AG08395 (cell line): ENCODE results near the gene ADAMTS4.

ENCODE experiments used
- DNase-seq: peaks from one replicate; pipeline ENCODE4 v3.0.0; 2012; ENCODE audit warnings: mixed read lengths, low spot score

ADAMTS4 gene

GRCh38 chr1:161219078-161219892 lies 20.4 kb upstream of the ADAMTS4 start:
- DNase-seq, result no peak

- no peak for DNase-seq
These were observed 19.6 kb upstream of the ADAMTS4 start for GRCh38 chr1:161218301-161219077.

GRCh38 chr1:161217831-161218230 lies 19.0 kb upstream of the ADAMTS4 start:
- no peak for DNase-seq

- peak; percentile 43 for DNase-seq
These were observed 18.3 kb upstream of the ADAMTS4 start for GRCh38 chr1:161216945-161217712.

- no peak for DNase-seq
These were observed 16.2 kb upstream of the ADAMTS4 start, which contains the start of gene FCER1G for GRCh38 chr1:161215076-161215475. Gene FCER1G, plus strand, starts transcription at chr1:161215295. Its CDS starts 27 bp downstream, at chr1:161215322.

- DNase-seq, result no peak
These were observed 15.5 kb upstream of the ADAMTS4 start for GRCh38 chr1:161214369-161214768.

GRCh38 chr1:161209790-161210409 lies 11.0 kb upstream of the ADAMTS4 start:
- peak; percentile 81 for DNase-seq

- no peak for DNase-seq
These were observed 8.3 kb upstream of the ADAMTS4 start for GRCh38 chr1:161207173-161207572.

GRCh38 chr1:161206411-161207140 lies 7.7 kb upstream of the ADAMTS4 start:
- no peak for DNase-seq

GRCh38 chr1:161201836-161202712 lies 3.2 kb upstream of the ADAMTS4 start, which contains the start of gene NDUFS2:
Gene NDUFS2, plus strand, starts transcription at chr1:161202367. Its CDS starts 19 bp downstream, at chr1:161202386.
- peak; percentile 92 for DNase-seq

GRCh38 chr1:161200992-161201835 lies 2.4 kb upstream of the ADAMTS4 start:
- peak; percentile 46 for DNase-seq

- no peak for DNase-seq
These were observed 1.7 kb upstream of the ADAMTS4 start for GRCh38 chr1:161200421-161200991.

GRCh38 chr1:161199506-161200139 lies 769 bp upstream of the ADAMTS4 start:
- no peak for DNase-seq

- DNase-seq, result peak; percentile 27
These were observed 509 bp downstream of the ADAMTS4 start for GRCh38 chr1:161198194-161198896.

- DNase-seq, result no peak
These were observed 1.2 kb downstream of the ADAMTS4 start for GRCh38 chr1:161197560-161198193.

GRCh38 chr1:161196521-161197451 lies 2.1 kb downstream of the ADAMTS4 start:
- peak; percentile 85 for DNase-seq
